Muscle of arm (tissue), 12 donors: Measurements from ENCODE around the gene PXN. TPM values are rescaled to one million over a fixed set of nuclear protein-coding genes. Genes with fewer than 3 reads are reported as not detected.

Source experiments
- DNase-seq: peaks from one replicate; pipeline ENCODE4 v3.0.0-alpha.2; 2013
- polyA plus RNA-seq, 12 donors: library from polyadenylated mRNA; unstranded; fragments of 120-200 nt; gene quantifications; one replicate each; pipeline ENCODE4 v1.2.1, GENCODE V29; 2013; ENCODE audit not compliant: insufficient read length in 12 of 12

PXN gene
- polyA plus RNA-seq, 12 donors = 99.4 to 450 (median 171) TPM

GRCh38 chr12:120181991-120182631, 83.4 kb downstream of the PXN start:
- DNase-seq = no peak

- DNase-seq = no peak
These were observed 84.6 kb downstream of the PXN start for GRCh38 chr12:120180975-120181374.

- DNase-seq = no peak
These were observed 90.0 kb downstream of the PXN start for GRCh38 chr12:120175537-120175936.

- DNase-seq = no peak
These were observed 90.5 kb downstream of the PXN start for GRCh38 chr12:120175062-120175461.

- no peak for DNase-seq
These were observed 93.5 kb downstream of the PXN start for GRCh38 chr12:120172053-120172452.

DNA sequence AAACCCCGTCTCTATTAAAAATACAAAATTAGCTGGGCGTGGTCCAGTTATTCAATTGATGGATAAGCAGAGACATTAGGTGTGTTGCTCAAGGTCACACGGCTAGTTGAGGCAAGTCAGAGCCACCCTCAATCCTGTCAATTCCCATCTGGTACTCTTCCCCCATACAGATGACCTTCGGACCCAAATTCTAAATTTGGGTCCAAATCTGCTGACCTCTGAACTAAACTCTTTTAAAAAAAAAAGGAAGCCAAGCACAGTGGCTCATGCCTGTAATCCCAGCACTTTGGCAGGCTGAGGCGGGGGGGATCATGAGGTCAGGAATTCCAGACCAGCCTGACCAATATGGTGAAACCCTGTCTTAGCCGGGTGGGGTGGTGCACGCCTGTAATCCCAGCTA, 94.9 kb downstream of the PXN start:
- no peak for DNase-seq

DNA sequence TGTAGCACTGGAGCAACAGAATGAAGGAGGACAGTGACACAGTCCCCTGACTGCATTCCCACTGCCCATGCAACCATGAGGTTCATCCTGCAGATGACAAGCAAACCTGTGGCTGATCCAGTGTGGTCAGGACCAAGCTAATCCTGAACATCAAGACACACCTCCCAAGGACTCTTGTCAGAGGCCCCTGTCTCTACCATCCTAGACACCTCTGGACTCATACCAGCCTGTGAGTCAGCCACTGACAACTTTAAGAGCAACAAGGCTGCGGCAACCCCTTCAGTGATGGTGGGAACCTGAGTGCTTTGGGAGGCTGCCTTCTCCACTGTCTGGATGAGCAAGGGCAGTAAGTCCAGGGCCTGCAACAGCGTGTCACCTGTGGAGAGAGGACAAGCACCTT, 95.6 kb downstream of the PXN start:
- no peak for DNase-seq

- no peak for DNase-seq
These were observed 97.2 kb downstream of the PXN start for GRCh38 chr12:120168337-120168736.

DNA sequence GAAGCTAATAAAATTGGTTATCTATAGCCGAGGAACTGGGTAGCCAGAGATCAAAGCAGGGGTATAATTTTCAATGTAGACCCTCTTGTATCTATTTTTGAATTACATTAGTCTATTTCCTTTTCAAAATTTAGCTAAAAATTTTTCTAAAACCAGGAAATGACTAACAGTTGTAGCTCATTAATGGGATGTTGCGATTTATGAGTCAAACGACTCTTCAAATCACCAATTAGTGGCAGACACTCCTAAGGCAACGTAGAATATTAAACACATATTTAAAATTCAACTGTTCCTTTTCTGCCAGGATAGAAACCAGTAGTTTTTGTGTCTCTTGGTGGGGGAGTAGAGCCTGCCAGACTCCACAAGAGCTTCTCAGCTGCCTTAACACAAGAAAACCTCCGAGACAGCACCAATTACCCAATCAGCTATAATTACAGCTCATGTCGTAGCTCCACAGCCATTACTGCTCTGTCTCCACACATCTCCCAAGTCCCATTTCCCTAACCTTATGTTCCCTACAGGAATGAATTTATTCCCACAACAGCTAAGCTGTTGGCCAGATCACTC, 97.9 kb downstream of the PXN start:
- no peak for DNase-seq

DNA sequence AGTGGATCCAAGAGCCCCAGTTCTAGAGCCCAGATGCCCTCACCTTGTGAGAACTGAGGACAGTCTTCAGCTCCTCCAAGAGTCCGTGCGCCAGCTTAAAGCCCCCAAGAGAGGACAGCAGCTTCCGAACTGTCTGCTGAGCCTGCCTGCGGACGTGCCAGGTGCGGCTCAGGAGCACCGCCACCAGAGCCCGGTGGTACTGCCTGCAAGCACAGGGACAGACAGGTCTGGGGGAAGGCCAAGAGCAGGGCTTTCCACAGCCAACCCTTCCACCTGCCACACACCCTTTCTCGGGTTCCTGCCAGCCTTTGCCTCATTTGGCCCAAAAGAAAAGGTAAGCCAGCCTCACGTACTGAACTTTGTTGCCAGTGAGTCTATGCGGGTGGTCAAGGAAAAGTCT, 101.2 kb downstream of the PXN start:
- no peak for DNase-seq

- no peak for DNase-seq
These were observed 102.8 kb downstream of the PXN start for GRCh38 chr12:120162763-120163162.

- no peak for DNase-seq
These were observed 103.7 kb downstream of the PXN start for GRCh38 chr12:120161852-120162251.

Other genes starting within 250 kb of the PXN start
- 10 to 100 TPM in 11 of 12 donors, not detected in 1; 22.1 to 52.8 (median 30.8) TPM for gene RAB35, start 149.0 kb downstream of the PXN start, polyA plus RNA-seq
- gene GCN1, start 71.0 kb downstream of the PXN start, polyA plus RNA-seq = 10 to 100 TPM in 11 of 12 donors, not detected in 1; 33.5 to 47.4 (median 39.5) TPM
- gene RPLP0, start 64.6 kb downstream of the PXN start, polyA plus RNA-seq = 1,000 to 10,000 TPM in 11 of 12 donors, not detected in 1; 2,616 to 4,293 (median 3,683) TPM
- 1 to 10 TPM in 1 of 12 donors, not detected in 11; 1.8 TPM for gene RNU4-2, start 26.2 kb upstream of the PXN start, polyA plus RNA-seq
- gene RNU4-1, start 27.5 kb upstream of the PXN start, polyA plus RNA-seq = not detected
- gene SIRT4, start 36.6 kb upstream of the PXN start, polyA plus RNA-seq = 1 to 10 TPM in 10 of 12 donors, not detected in 2; 2.0 to 6.6 (median 4.3) TPM
- under 1 TPM in 1 of 12 donors, not detected in 11; 0.55 TPM for gene PLA2G1B, start 62.0 kb upstream of the PXN start, polyA plus RNA-seq
- 1 to 10 TPM in 11 of 12 donors, not detected in 1; 3.0 to 6.5 (median 4.0) TPM for gene MSI1, start 103.4 kb upstream of the PXN start, polyA plus RNA-seq
- 100 to 1,000 TPM in 6 of 12 donors, 10 to 100 TPM in 5, not detected in 1; 80.1 to 195 (median 107) TPM for gene COX6A1, start 172.4 kb upstream of the PXN start, polyA plus RNA-seq
- gene TRIAP1, start 180.7 kb upstream of the PXN start, polyA plus RNA-seq = 10 to 100 TPM in 11 of 12 donors, not detected in 1; 16.8 to 43.3 (median 35.4) TPM
- 10 to 100 TPM in 11 of 12 donors, not detected in 1; 10.6 to 22.1 (median 16.9) TPM for gene GATC, start 180.7 kb upstream of the PXN start, polyA plus RNA-seq
- gene SRSF9, start 204.0 kb upstream of the PXN start, polyA plus RNA-seq = 100 to 1,000 TPM in 4 of 12 donors, 10 to 100 TPM in 8; 72.6 to 467 (median 93.0) TPM
- gene DYNLL1, start 230.4 kb upstream of the PXN start, polyA plus RNA-seq = 100 to 1,000 TPM in 11 of 12 donors, not detected in 1; 258 to 571 (median 356) TPM